ENCODE results near the gene ALOXE3. TPM values are rescaled to one million over a fixed set of nuclear protein-coding genes. Genes with fewer than 3 reads are reported as not detected.

The ALOXE3 gene
- total RNA-seq, 1 donor = 0.10 TPM

GRCh38 chr17:8056976-8057625, 61.2 kb downstream of the ALOXE3 start:
- H3K9me3 ChIP-seq (ENCODE audit: low read depth, low read length) = no peaks in the 10 kb centered on the region
- no peak overlapping the region for H3K4me3 ChIP-seq (ENCODE audit: low read length)
- H3K4me1 ChIP-seq (ENCODE audit: insufficient read depth, low read length) = peaks cover 36% of the 10 kb centered on the region
- H3K27me3 ChIP-seq (ENCODE audit: insufficient read depth, low read length) = peaks cover 26% of the 10 kb centered on the region

- peaks cover 36% of the 10 kb centered on the region for H3K4me1 ChIP-seq (ENCODE audit: insufficient read depth, low read length)
These were observed 61.9 kb downstream of the ALOXE3 start for GRCh38 chr17:8056232-8056975.

GRCh38 chr17:8055851-8056231, 62.5 kb downstream of the ALOXE3 start:
- peaks cover 36% of the 10 kb centered on the region for H3K4me1 ChIP-seq (ENCODE audit: insufficient read depth, low read length)
- no peak overlapping the region for H3K4me3 ChIP-seq (ENCODE audit: low read length)
- H3K9me3 ChIP-seq (ENCODE audit: low read depth, low read length) = no peaks in the 10 kb centered on the region
- peaks cover 14% of the 10 kb centered on the region for H3K27me3 ChIP-seq (ENCODE audit: insufficient read depth, low read length)

More at GRCh38 chr17:8056232-8056975, 61.9 kb downstream of the ALOXE3 start:
- peaks cover 20% of the 10 kb centered on the region for H3K27me3 ChIP-seq (ENCODE audit: insufficient read depth, low read length)
- H3K4me3 ChIP-seq (ENCODE audit: low read length) = no peak overlapping the region
- H3K9me3 ChIP-seq (ENCODE audit: low read depth, low read length) = no peaks in the 10 kb centered on the region

GRCh38 chr17:8053600-8053999, 64.7 kb downstream of the ALOXE3 start:
- no peak overlapping the region for H3K4me3 ChIP-seq (ENCODE audit: low read length)
- no peaks in the 10 kb centered on the region for H3K9me3 ChIP-seq (ENCODE audit: low read depth, low read length)
- H3K4me1 ChIP-seq (ENCODE audit: insufficient read depth, low read length) = peaks cover 36% of the 10 kb centered on the region
- H3K27me3 ChIP-seq (ENCODE audit: insufficient read depth, low read length) = peaks cover under 1% of the 10 kb centered on the region

GRCh38 chr17:8052256-8053252, 65.8 kb downstream of the ALOXE3 start:
- Histone ChIP-seq H3K4me1 (ENCODE audit: insufficient read depth, low read length) (peaks cover 31% of the 10 kb centered on the region), H3K9me3 (ENCODE audit: low read depth, low read length) (no peaks in the 10 kb centered on the region), H3K4me3 (ENCODE audit: low read length) (no peak overlapping the region), H3K27me3 (ENCODE audit: insufficient read depth, low read length) (no peaks in the 10 kb centered on the region)

- H3K9me3 ChIP-seq (ENCODE audit: low read depth, low read length) = no peaks in the 10 kb centered on the region
- H3K4me3 ChIP-seq (ENCODE audit: low read length) = no peak overlapping the region
- no peaks in the 10 kb centered on the region for H3K27me3 ChIP-seq (ENCODE audit: insufficient read depth, low read length)
- peaks cover 24% of the 10 kb centered on the region for H3K4me1 ChIP-seq (ENCODE audit: insufficient read depth, low read length)
These were observed 66.5 kb downstream of the ALOXE3 start for GRCh38 chr17:8051831-8052230.

- Histone ChIP-seq H3K4me1 (ENCODE audit: insufficient read depth, low read length) (no peaks in the 10 kb centered on the region), H3K9me3 (ENCODE audit: low read depth, low read length) (no peaks in the 10 kb centered on the region), H3K27me3 (ENCODE audit: insufficient read depth, low read length) (no peaks in the 10 kb centered on the region), H3K4me3 (ENCODE audit: low read length) (no peak overlapping the region)
These were observed 69.6 kb downstream of the ALOXE3 start for GRCh38 chr17:8048736-8049135.

GRCh38 chr17:8048236-8048635, 70.1 kb downstream of the ALOXE3 start:
- Histone ChIP-seq H3K4me1 (ENCODE audit: insufficient read depth, low read length) (no peaks in the 10 kb centered on the region), H3K4me3 (ENCODE audit: low read length) (no peak overlapping the region), H3K27me3 (ENCODE audit: insufficient read depth, low read length) (no peaks in the 10 kb centered on the region), H3K9me3 (ENCODE audit: low read depth, low read length) (no peaks in the 10 kb centered on the region)

GRCh38 chr17:8047769-8048110, 70.6 kb downstream of the ALOXE3 start:
- H3K9me3 ChIP-seq (ENCODE audit: low read depth, low read length) = no peaks in the 10 kb centered on the region

GRCh38 chr17:8046929-8047768, 71.2 kb downstream of the ALOXE3 start:
- peaks cover 8% of the 10 kb centered on the region for H3K4me1 ChIP-seq (ENCODE audit: insufficient read depth, low read length)
- H3K4me3 ChIP-seq (ENCODE audit: low read length) = no peak overlapping the region
- no peaks in the 10 kb centered on the region for H3K27me3 ChIP-seq (ENCODE audit: insufficient read depth, low read length)
- no peaks in the 10 kb centered on the region for H3K9me3 ChIP-seq (ENCODE audit: low read depth, low read length)

More at GRCh38 chr17:8047769-8048110, 70.6 kb downstream of the ALOXE3 start:
- H3K4me1 ChIP-seq (ENCODE audit: insufficient read depth, low read length) = peaks cover 2% of the 10 kb centered on the region
- no peaks in the 10 kb centered on the region for H3K27me3 ChIP-seq (ENCODE audit: insufficient read depth, low read length)
- no peak overlapping the region for H3K4me3 ChIP-seq (ENCODE audit: low read length)

- Histone ChIP-seq H3K9me3 (ENCODE audit: low read depth, low read length) (no peaks in the 10 kb centered on the region), H3K4me3 (ENCODE audit: low read length) (no peak overlapping the region), H3K27me3 (ENCODE audit: insufficient read depth, low read length) (no peaks in the 10 kb centered on the region), H3K4me1 (ENCODE audit: insufficient read depth, low read length) (peaks cover 15% of the 10 kb centered on the region)
These were observed 71.9 kb downstream of the ALOXE3 start for GRCh38 chr17:8046306-8046928.

Measured in mononuclear cell (primary cell).